ENCODE data around the gene ARMCX4.

DNA sequence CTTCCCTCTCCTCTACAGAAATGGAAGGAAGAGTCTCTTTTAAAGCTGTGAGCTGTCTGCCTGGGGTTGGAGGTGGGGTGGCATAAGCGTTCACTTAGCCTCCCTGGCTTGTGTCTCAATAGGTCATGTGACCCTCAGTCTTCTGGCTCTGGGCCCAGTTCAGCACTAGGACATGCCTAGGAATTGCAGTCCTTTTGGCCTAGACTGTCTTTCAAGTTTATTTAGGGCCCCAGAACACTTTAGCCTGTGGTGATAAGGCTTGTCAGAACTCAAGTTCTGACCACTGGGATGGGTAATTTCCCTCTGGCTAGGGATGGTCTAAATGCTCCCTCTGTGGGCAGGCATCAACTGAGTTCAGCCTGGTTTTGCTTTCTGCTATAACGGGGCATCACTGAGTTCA, 34.3 kb upstream of the ARMCX4 start:
- TF ChIP-seq, protein P1, sequence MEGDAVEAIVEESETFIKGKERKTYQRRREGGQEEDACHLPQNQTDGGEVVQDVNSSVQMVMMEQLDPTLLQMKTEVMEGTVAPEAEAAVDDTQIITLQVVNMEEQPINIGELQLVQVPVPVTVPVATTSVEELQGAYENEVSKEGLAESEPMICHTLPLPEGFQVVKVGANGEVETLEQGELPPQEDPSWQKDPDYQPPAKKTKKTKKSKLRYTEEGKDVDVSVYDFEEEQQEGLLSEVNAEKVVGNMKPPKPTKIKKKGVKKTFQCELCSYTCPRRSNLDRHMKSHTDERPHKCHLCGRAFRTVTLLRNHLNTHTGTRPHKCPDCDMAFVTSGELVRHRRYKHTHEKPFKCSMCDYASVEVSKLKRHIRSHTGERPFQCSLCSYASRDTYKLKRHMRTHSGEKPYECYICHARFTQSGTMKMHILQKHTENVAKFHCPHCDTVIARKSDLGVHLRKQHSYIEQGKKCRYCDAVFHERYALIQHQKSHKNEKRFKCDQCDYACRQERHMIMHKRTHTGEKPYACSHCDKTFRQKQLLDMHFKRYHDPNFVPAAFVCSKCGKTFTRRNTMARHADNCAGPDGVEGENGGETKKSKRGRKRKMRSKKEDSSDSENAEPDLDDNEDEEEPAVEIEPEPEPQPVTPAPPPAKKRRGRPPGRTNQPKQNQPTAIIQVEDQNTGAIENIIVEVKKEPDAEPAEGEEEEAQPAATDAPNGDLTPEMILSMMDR (IDR thresholded peaks at IDR 0.05), result no peak
- TF ChIP-seq ZFX (IDR thresholded peaks at IDR 0.05; ENCODE audit: borderline replicate concordance), result no peak
